MCF 10A (cell line): ENCODE results near the gene FGF14. TPM values are rescaled to one million over a fixed set of nuclear protein-coding genes. Genes with fewer than 3 reads are reported as not detected.
"Not testable (repeated sequence)": the region's sequence is repeated elsewhere in the genome, so short reads cannot be mapped to it uniquely, and the experiment has no call there.

ENCODE experiments used
- BruUV-seq: library from RNA; stranded (reverse); fragments of 400-500 nt; replicated peaks from 2 replicates; lab custom pipeline; 2021; lab: Mats Ljungman, UMichigan
- CTCF ChIA-PET: fragments of 300-600 bp; sonication (Branson Sonifier 250); formaldehyde crosslinking; extraction: SDS; loops from one replicate; lab custom pipeline; 2021; ENCODE audit warnings: antibody characterized with exemption, inconsistent platforms; lab: Yijun Ruan, JAX
- POLR2A ChIA-PET: fragments of 300-600, 350-650 bp; sonication (Branson Sonifier 250); formaldehyde crosslinking; extraction: SDS; loops from one replicate; lab custom pipeline; 2020; ENCODE audit warnings: antibody characterized with exemption, inconsistent platforms; lab: Yijun Ruan, JAX
- DNase-seq: peaks from one replicate; pipeline ENCODE4 v3.0.0-alpha.2; 2018; ENCODE audit not compliant: unreplicated experiment
- H3K27ac Mint-ChIP-seq: one replicate; pipeline ENCODE4 v1.8.0; 2022; ENCODE audit warnings: mild to moderate bottlenecking, low read depth, mixed read lengths; ENCODE audit not compliant: unreplicated experiment
- H3K27me3 Mint-ChIP-seq: one replicate; pipeline ENCODE4 v1.8.0; 2022; ENCODE audit warnings: mixed read lengths; ENCODE audit not compliant: insufficient read depth, unreplicated experiment
- H3K36me3 Mint-ChIP-seq: one replicate; pipeline ENCODE4 v1.8.0; 2022; ENCODE audit warnings: mild to moderate bottlenecking, moderate library complexity, mixed read lengths; ENCODE audit not compliant: insufficient read depth, unreplicated experiment
- H3K4me1 Mint-ChIP-seq: one replicate; pipeline ENCODE4 v1.8.0; 2022; ENCODE audit warnings: mixed read lengths; ENCODE audit not compliant: insufficient read depth, unreplicated experiment
- H3K4me3 Mint-ChIP-seq: one replicate; pipeline ENCODE4 v1.8.0; 2022; ENCODE audit warnings: mild to moderate bottlenecking, moderate library complexity, mixed read lengths; ENCODE audit not compliant: unreplicated experiment
- H3K9me3 Mint-ChIP-seq: one replicate; pipeline ENCODE4 v1.8.0; 2022; ENCODE audit warnings: mixed read lengths; ENCODE audit not compliant: unreplicated experiment
- CTCF ChIP-seq: fragments of 200-600 bp; IDR thresholded peaks from one replicate; pipeline ENCODE4 v1.8.0; 2022; ENCODE audit warnings: antibody characterized with exemption, mild to moderate bottlenecking; ENCODE audit not compliant: unreplicated experiment
- intact Hi-C: fragments of 100-400 bp; cut with micrococcal nuclease; formaldehyde crosslinking; loops from 2 replicates; pipeline ENCODE4 v1.14.1; 2022
- total RNA-seq: library from RNA; stranded (reverse); gene quantifications from 2 replicates; pipeline ENCODE4 v1.2.3, GENCODE V29; 2022

FGF14 gene
- total RNA-seq, 1 experiment from 2014 or later = not detected

GRCh38 chr13:102012299-102013293 is 389.3 kb downstream of the FGF14 start:
- H3K27me3 Mint-ChIP-seq = no peaks in the 10 kb centered on the region
- H3K9me3 Mint-ChIP-seq = peaks cover 3% of the 10 kb centered on the region
- TF ChIP-seq CTCF = no peak
- ChIA-PET POLR2A (no interaction called here), CTCF (interaction anchor here (0.6 kb wide), 2 partner anchors 55 to 508 kb away, joined by 3 read pairs; no protein-coding TSS in a partner anchor)
- no peaks in the 10 kb centered on the region for H3K36me3 Mint-ChIP-seq
- DNase-seq = no peak
- no peaks in the 10 kb centered on the region for H3K4me1 Mint-ChIP-seq
- H3K27ac Mint-ChIP-seq = no peak overlapping the region
- no TSS peak for BruUV-seq
- intact Hi-C loops = no loop called here
- H3K4me3 Mint-ChIP-seq = no peak overlapping the region

GRCh38 chr13:102011455-102011854 is 390.4 kb downstream of the FGF14 start:
- intact Hi-C loops = not testable (repeated sequence)

GRCh38 chr13:102003848-102004570 is 397.8 kb downstream of the FGF14 start:
- CTCF ChIA-PET = interaction anchor here (1.2 kb wide), 1 partner anchor 552 kb away, joined by 3 read pairs; no protein-coding TSS in a partner anchor
- BruUV-seq = no TSS peak
- TF ChIP-seq CTCF = no peak
- Mint-ChIP-seq H3K4me3 (no peak overlapping the region), H3K36me3 (no peaks in the 10 kb centered on the region), H3K4me1 (peaks cover 11% of the 10 kb centered on the region), H3K27me3 (no peaks in the 10 kb centered on the region), H3K9me3 (no peaks in the 10 kb centered on the region), H3K27ac (peak overlapping the region; percentile 28)
- POLR2A ChIA-PET = no interaction called here
- peak; percentile 54 for DNase-seq
- intact Hi-C loops = no loop called here

More at GRCh38 chr13:102011455-102011854, 390.4 kb downstream of the FGF14 start:
- H3K27ac Mint-ChIP-seq, H3K9me3 Mint-ChIP-seq, BruUV-seq, DNase-seq, H3K4me1 Mint-ChIP-seq, H3K36me3 Mint-ChIP-seq, H3K27me3 Mint-ChIP-seq, H3K4me3 Mint-ChIP-seq, CTCF ChIA-PET: not testable (repeated sequence)
- POLR2A ChIA-PET = interaction anchor here (0.6 kb wide), 1 partner anchor 320 kb away, joined by 3 read pairs; no protein-coding TSS in a partner anchor

GRCh38 chr13:102002287-102002686 is 399.6 kb downstream of the FGF14 start:
- Mint-ChIP-seq H3K27me3 (no peaks in the 10 kb centered on the region), H3K9me3 (no peaks in the 10 kb centered on the region), H3K4me3 (no peak overlapping the region), H3K27ac (no peak overlapping the region), H3K4me1 (peaks cover 11% of the 10 kb centered on the region), H3K36me3 (no peaks in the 10 kb centered on the region)
- CTCF ChIA-PET = no interaction called here
- DNase-seq = no peak
- TF ChIP-seq CTCF = no peak
- BruUV-seq = no TSS peak
- POLR2A ChIA-PET = no interaction called here
- intact Hi-C loops = no loop called here
